Hepatic stellate cell (primary cell): ENCODE data around the gene SPAG7.

Experiments used
- DNase-seq: peaks from one replicate; pipeline ENCODE4 v3.0.0; 2011; ENCODE audit warnings: low spot score

SPAG7 gene

GRCh38 chr17:4950075-4950745, 17.4 kb downstream of the SPAG7 start:
- no peak for DNase-seq

- DNase-seq: peak; percentile 66
Measured at GRCh38 chr17:4949321-4950074, 18.1 kb downstream of the SPAG7 start.

- peak; percentile 98 for DNase-seq
Measured at GRCh38 chr17:4948931-4949320, 18.7 kb downstream of the SPAG7 start.

- DNase-seq: peak; percentile 94
Measured at GRCh38 chr17:4948166-4948930, 19.3 kb downstream of the SPAG7 start, which contains the start of gene PFN1. PFN1 (minus strand) TSS chr17:4948530; CDS start chr17:4948394, 136 bp downstream.

GRCh38 chr17:4947411-4948165, 20.0 kb downstream of the SPAG7 start:
- peak; percentile 71 for DNase-seq

GRCh38 chr17:4947010-4947410, 20.6 kb downstream of the SPAG7 start:
- DNase-seq: no peak

- DNase-seq: no peak
Measured at GRCh38 chr17:4946312-4946976, 21.2 kb downstream of the SPAG7 start.

- DNase-seq: no peak
Measured at GRCh38 chr17:4945944-4946280, 21.7 kb downstream of the SPAG7 start.

GRCh38 chr17:4945176-4945943, 22.3 kb downstream of the SPAG7 start:
- peak; percentile 97 for DNase-seq

GRCh38 chr17:4944554-4945175, 23.0 kb downstream of the SPAG7 start:
- no peak for DNase-seq

GRCh38 chr17:4944163-4944553, 23.5 kb downstream of the SPAG7 start:
- no peak for DNase-seq

- no peak for DNase-seq
Measured at GRCh38 chr17:4942760-4943508, 24.7 kb downstream of the SPAG7 start.

- no peak for DNase-seq
Measured at GRCh38 chr17:4941319-4941610, 26.4 kb downstream of the SPAG7 start.

GRCh38 chr17:4940555-4941318, 26.9 kb downstream of the SPAG7 start:
- DNase-seq: peak; percentile 90

- DNase-seq: peak; percentile 98
Measured at GRCh38 chr17:4939796-4940554, 27.6 kb downstream of the SPAG7 start, which contains the start of the genes RNF167 and SLC25A11. RNF167 (plus strand) TSS chr17:4940268; CDS start chr17:4940910, 642 bp downstream. SLC25A11 (minus strand) TSS chr17:4940046; CDS start chr17:4939910, 136 bp downstream.

GRCh38 chr17:4939546-4939795, 28.1 kb downstream of the SPAG7 start:
- DNase-seq: no peak

- DNase-seq: no peak
Measured at GRCh38 chr17:4938688-4939545, 28.7 kb downstream of the SPAG7 start.
